Stimulated activated CD4-positive, alpha-beta T cell treated with anti-CD3 and anti-CD28 coated beads, Interleukin-4, amount 100 ng/mL, for 1 hour (primary cell): ENCODE results near the gene LIMK2.
"Not testable (repeated sequence)": the region's sequence is repeated elsewhere in the genome, so short reads cannot be mapped to it uniquely, and the experiment has no call there.

ENCODE experiments used
- DNase-seq: peaks from one replicate; pipeline ENCODE4 v3.0.0-alpha.2; 2020

LIMK2 gene

GRCh38 chr22:31244943-31245451 lies 32.9 kb downstream of the LIMK2 start:
- no peak for DNase-seq

DNA sequence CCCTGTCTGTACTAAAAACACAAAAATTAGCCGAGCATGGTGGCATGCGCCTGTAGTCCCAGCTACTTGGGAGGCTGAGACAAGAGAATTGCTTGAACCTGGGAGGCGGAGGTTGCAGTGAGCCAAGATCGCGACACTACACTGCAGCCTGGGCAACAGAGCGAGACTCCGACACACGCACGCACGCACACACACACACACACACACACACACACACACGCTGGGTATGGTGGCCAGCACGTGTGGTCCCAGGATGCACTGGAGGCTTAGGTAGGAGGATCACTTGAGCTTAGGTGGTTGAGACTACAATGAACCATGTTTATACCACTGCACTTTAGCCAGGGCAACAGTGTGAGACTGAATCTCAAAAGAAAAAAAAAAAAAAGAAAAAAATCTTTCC lies 33.9 kb downstream of the LIMK2 start:
- not testable (repeated sequence) for DNase-seq

DNA sequence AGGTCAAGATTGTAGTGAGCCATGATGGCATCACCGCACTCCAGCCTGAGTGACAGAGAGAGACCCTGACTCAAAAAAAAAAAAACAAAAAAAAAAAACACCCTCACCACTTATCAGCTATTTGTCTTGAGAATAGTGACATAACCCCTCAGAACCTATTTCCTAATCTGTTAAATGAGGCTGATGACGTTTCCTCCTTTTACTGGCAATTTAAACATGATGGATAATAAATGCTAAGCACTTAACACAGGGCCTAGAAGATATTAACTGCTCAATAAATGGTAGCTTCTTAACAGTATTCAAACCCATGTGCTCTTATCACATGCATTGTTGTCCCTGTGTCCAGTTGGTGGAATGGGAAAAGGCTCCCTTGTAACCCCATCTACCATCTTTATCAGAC lies 34.6 kb downstream of the LIMK2 start:
- DNase-seq: no peak

GRCh38 chr22:31247726-31248125 lies 35.6 kb downstream of the LIMK2 start:
- no peak for DNase-seq

GRCh38 chr22:31248138-31248745 lies 36.1 kb downstream of the LIMK2 start:
- DNase-seq: peak; percentile 66

GRCh38 chr22:31248965-31249958 lies 37.2 kb downstream of the LIMK2 start:
- no peak for DNase-seq

- no peak for DNase-seq
Observed at GRCh38 chr22:31250740-31251600, 38.9 kb downstream of the LIMK2 start.

- no peak for DNase-seq
Observed at GRCh38 chr22:31253949-31254348, 41.9 kb downstream of the LIMK2 start.

DNA sequence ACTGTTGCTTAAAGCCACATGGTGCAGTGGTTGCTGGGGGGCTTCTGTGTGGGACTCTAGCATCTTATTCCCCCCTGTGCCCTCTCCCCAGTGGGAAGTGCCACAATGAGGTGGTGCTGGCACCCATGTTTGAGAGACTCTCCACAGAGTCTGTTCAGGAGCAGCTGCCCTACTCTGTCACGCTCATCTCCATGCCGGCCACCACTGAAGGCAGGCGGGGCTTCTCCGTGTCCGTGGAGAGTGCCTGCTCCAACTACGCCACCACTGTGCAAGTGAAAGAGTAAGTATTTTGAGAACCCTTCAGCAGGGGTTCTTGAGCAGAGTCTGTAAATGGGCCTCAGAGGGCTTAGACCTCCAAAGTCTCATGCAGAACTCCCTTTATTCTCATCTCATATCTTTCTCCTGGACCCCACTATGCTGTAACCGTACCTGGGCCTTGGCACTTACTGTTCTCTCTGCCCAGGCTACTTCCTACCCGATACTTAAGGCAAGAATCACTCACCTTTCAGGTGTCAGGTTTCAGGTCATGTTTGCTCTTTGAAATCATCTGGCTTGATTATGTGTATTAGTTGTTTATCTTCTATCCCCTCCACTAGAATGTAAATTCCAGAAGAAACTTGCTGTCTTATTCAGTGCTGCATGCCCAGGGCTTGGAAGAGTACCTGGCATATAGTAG lies 47.8 kb downstream of the LIMK2 start:
- DNase-seq: no peak

DNA sequence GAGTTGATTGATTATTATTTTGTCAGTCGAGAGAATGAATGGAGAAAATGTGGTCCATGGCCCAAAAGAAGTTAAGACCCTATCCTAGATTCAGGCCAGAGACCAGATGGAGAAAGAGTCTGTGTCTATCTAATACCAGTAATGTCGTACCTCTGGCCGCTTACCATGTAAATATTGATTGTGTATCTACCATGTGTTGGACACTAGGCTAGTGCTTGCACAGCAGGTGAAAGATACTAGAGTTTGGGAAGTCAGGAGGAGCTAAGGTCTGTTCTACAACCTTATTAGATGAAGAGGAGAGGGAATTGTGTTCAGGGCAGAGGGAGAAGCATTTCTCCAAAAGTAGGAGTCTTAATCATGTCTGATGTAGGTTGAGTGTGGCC lies 48.4 kb downstream of the LIMK2 start:
- DNase-seq: no peak

- DNase-seq: no peak
Observed at GRCh38 chr22:31262312-31263133, 50.4 kb downstream of the LIMK2 start.

GRCh38 chr22:31263896-31264640 lies 52.0 kb downstream of the LIMK2 start:
- no peak for DNase-seq

GRCh38 chr22:31268281-31268680 lies 56.2 kb downstream of the LIMK2 start:
- no peak for DNase-seq

DNA sequence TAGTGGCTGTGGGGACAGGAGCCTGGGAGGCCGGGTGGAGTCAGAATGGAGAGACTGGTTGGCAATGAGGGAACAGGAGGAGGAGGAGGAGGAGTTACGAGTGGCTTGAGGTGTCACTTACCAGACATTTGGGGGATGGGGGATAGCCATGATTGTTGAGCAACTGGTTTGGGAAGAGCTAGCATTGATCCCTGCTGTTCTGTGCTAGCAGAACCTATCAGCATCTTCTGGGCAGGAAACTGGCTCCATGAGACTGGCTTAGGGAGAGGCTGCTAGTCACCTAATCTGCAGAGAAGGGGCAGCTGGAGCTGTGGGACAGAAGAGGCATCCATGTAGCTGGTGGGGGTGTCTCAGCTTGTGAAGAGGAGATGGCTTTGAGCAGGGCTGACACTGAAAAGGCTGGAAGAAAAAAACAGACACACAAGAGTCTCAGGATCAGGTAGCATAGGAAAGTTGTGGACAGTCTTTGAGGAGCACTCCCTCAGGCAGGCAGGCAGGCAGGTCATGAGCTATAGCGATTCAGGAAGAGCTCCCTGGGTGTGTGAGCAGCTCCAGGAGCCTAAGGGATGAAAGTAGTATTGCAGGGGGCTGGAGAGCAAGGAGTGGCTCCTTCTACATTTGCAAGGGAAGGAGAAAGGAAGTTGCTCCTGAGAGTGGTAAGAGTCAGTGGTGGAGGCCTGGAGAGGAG lies 57.9 kb downstream of the LIMK2 start:
- DNase-seq: no peak

- no peak for DNase-seq
Observed at GRCh38 chr22:31271026-31271425, 58.9 kb downstream of the LIMK2 start.

DNA sequence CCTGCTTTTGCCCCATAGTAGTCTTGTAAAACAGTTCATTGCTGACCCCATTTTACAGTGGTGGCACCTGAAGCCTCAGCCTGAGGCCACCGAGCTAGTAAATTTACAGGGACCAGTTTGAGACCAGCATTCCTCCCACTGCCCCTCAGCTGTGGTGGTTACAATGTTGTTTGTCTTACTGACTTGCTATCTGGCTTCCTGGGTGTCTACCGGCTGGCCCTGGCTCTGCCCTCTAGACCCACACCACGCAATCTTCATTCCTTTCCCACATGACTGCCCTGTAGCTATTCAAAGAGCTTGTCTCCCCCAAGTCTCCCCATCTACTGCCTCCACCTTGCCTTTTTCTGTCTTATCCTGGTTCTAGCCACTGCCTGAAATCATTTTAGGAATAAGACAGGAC lies 59.4 kb downstream of the LIMK2 start:
- no peak for DNase-seq

DNA sequence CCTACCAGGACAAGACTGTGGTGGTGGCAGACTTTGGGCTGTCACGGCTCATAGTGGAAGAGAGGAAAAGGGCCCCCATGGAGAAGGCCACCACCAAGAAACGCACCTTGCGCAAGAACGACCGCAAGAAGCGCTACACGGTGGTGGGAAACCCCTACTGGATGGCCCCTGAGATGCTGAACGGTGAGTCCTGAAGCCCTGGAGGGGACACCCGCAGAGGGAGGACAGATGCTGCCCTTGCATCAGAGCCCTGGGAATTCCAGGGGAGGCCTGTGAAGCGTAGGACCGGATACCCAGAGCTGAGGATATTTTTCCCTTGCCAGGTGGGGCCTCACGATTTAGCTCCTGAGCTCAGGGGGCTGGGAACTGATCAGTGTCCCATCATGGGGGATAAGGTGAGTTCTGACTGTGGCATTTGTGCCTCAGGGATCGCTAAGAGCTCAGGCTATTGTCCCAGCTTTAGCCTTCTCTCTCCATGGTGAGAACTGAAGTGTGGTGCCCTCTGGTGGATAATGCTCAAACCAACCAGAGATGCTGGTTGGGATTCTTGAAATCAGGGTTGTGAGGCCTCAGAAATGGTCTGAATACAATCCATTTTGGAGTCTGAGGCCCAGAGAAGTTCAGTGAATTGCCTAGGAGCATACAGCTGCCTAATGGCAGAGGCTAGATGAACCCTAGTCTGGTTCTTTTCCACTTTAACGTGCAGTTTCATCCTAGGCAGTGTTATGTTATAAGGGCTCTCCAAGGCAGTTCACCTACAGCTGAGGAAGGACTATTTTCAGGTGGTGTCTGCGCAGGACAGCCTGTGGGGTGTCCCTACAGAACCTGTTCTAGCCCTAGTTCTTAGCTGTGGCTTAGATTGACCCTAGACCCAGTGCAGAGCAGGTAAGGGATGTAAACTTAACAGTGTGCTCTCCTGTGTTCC lies 60.7 kb downstream of the LIMK2 start:
- peak; percentile 43 for DNase-seq

DNA sequence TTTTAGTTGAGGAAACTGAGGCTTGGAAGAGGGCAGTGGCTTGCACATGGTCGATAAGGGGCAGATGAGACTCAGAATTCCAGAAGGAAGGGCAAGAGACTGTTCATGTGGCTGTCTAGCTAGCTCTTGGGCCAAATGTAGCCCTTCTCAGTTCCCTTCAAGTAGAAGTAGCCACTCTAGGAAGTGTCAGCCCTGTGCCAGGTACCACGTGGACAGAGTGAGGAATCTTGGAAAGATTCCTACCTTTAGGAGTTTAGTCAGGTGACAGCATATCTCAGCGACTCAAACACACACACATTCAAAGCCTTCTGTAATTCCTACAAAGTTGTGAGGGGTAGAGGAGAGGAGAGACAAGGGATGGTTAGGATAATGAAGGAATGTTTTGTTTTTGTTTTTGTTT lies 61.9 kb downstream of the LIMK2 start:
- DNase-seq: no peak

DNA sequence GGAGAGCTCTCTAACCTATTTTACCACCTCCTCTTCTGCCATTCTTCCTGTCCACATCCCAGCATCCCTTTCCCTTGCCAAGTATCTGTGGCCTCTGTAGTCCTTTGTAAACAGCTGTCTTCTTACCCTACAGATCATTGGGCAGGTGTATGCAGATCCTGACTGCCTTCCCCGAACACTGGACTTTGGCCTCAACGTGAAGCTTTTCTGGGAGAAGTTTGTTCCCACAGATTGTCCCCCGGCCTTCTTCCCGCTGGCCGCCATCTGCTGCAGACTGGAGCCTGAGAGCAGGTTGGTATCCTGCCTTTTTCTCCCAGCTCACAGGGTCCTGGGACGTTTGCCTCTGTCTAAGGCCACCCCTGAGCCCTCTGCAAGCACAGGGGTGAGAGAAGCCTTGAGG lies 62.9 kb downstream of the LIMK2 start:
- no peak for DNase-seq
